ENCODE results near the gene ASCL5.

DNA sequence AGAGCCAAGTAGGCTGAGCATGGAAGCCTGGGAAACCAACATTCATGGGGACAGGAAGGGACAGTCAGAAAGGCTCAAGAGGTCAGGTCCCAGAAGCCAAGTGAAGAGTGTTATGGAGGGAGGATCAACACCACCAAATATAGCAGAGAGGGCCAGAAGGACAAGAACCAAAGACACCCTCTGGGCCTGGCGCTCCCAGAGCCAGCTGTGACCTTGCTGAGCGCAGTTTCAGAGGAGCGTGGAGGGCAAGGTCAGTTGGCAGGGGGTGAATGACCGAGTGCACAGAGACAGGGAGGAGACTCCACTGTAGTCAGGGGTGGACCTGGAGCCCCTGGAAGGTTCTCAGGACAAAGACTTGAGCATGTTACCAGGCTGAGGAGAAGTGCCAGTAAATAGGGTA, 4.4 kb upstream of the ASCL5 start:
- TF ChIP-seq, protein P1, sequence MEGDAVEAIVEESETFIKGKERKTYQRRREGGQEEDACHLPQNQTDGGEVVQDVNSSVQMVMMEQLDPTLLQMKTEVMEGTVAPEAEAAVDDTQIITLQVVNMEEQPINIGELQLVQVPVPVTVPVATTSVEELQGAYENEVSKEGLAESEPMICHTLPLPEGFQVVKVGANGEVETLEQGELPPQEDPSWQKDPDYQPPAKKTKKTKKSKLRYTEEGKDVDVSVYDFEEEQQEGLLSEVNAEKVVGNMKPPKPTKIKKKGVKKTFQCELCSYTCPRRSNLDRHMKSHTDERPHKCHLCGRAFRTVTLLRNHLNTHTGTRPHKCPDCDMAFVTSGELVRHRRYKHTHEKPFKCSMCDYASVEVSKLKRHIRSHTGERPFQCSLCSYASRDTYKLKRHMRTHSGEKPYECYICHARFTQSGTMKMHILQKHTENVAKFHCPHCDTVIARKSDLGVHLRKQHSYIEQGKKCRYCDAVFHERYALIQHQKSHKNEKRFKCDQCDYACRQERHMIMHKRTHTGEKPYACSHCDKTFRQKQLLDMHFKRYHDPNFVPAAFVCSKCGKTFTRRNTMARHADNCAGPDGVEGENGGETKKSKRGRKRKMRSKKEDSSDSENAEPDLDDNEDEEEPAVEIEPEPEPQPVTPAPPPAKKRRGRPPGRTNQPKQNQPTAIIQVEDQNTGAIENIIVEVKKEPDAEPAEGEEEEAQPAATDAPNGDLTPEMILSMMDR (conservative IDR thresholded peaks at IDR 0.05; ENCODE audit: low read length) = no peak
- no peak for TF ChIP-seq EZH2phosphoT487 (IDR thresholded peaks at IDR 0.05; ENCODE audit: borderline replicate concordance)

All from Loucy (cell line).